HEK293 (cell line): ENCODE measurements around the gene NR2F1-AS1.
A peak's percentile ranks its signal among the peaks of the same experiment; 100 is the strongest.

ENCODE experiments used
- CTCF ChIA-PET: fragments of 350-600 bp; formaldehyde crosslinking; extraction: SDS; loops from one replicate; lab custom pipeline; 2021; ENCODE audit warnings: antibody characterized with exemption; lab: Yijun Ruan, JAX
- POLR2A ChIA-PET: fragments of 300-600 bp; formaldehyde crosslinking; extraction: SDS; loops from one replicate; lab custom pipeline; 2020; ENCODE audit warnings: antibody characterized with exemption, inconsistent platforms; lab: Yijun Ruan, JAX
- H3K27ac ChIP-seq: fragments of 200-500 bp; sonication (Bioruptor generic); 2 replicates; pipeline ENCODE4 v1.5.1; 2014; ENCODE audit warnings: low read depth, low read length, control low read depth, inconsistent platforms; ENCODE audit errors: extremely low read depth
- H3K36me3 ChIP-seq, 2 experiments: fragments of 200-500 bp in 1 of 2; sonication (Bioruptor generic) in 1 of 2; 1 replicate in 1 of 2; 2 replicates in 1 of 2; pipeline ENCODE4 v1.5.1; 2014 to 2017; ENCODE audit warnings: inconsistent platforms in 2 of 2, low read length in 2 of 2; ENCODE audit not compliant: control insufficient read depth in 2 of 2, insufficient read depth in 1 of 2
- H3K4me1 ChIP-seq: fragments of 200-500 bp; sonication (Bioruptor generic); 2 replicates; pipeline ENCODE4 v1.5.1; 2014; ENCODE audit warnings: mild to moderate bottlenecking, low read length, inconsistent platforms; ENCODE audit not compliant: control insufficient read depth, insufficient read depth
- H3K4me3 ChIP-seq: 2 replicates; pipeline ENCODE4 v1.5.1; 2011; ENCODE audit warnings: low read depth, mild to moderate bottlenecking, control low read depth, low read length, moderate library complexity
- H3K9me3 ChIP-seq: fragments of 200-500 bp; sonication (Bioruptor generic); 2 replicates; pipeline ENCODE4 v1.5.1; 2014; ENCODE audit warnings: low read depth, low read length, inconsistent platforms; ENCODE audit not compliant: control insufficient read depth, insufficient read depth
- TRIM28 ChIP-seq: IDR thresholded peaks from 2 replicates; pipeline ENCODE4 v1.6.1; 2011; ENCODE audit warnings: low read length, control low read depth, borderline replicate concordance
- ZIC2 ChIP-seq: fragments of 450-650 bp; formaldehyde crosslinking; IDR thresholded peaks from 2 replicates; pipeline ENCODE4 v1.5.1; 2016; ENCODE audit warnings: missing biosample characterization, missing genetic modification characterization
- ZNF112 ChIP-seq: fragments of 450-650 bp; formaldehyde crosslinking; IDR thresholded peaks from 2 replicates; pipeline ENCODE4 v1.5.0; 2017; ENCODE audit warnings: missing biosample characterization, missing genetic modification characterization
- ZNF248 ChIP-seq: fragments of 450-650 bp; formaldehyde crosslinking; IDR thresholded peaks from 2 replicates; pipeline ENCODE4 v1.5.1; 2017; ENCODE audit warnings: missing biosample characterization, missing genetic modification characterization
- ZNF423 ChIP-seq: fragments of 450-650 bp; formaldehyde crosslinking; IDR thresholded peaks from 2 replicates; pipeline ENCODE4 v1.5.1; 2016; ENCODE audit warnings: missing biosample characterization, missing genetic modification characterization
- ZNF521 ChIP-seq: fragments of 450-650 bp; formaldehyde crosslinking; IDR thresholded peaks from 2 replicates; pipeline ENCODE4 v1.5.1; 2017; ENCODE audit warnings: missing biosample characterization, mild to moderate bottlenecking, missing genetic modification characterization
- ZNF558 ChIP-seq: fragments of 450-650 bp; formaldehyde crosslinking; IDR thresholded peaks from 2 replicates; pipeline ENCODE4 v1.5.1; 2016; ENCODE audit warnings: missing biosample characterization, missing genetic modification characterization
- ZNF596 ChIP-seq: fragments of 450-650 bp; IDR thresholded peaks from 2 replicates; pipeline ENCODE4 v1.5.0; 2018; ENCODE audit warnings: missing biosample characterization, mild to moderate bottlenecking, missing genetic modification characterization, moderate library complexity
- ZNF610 ChIP-seq: fragments of 450-650 bp; formaldehyde crosslinking; IDR thresholded peaks from 2 replicates; pipeline ENCODE4 v1.5.1; 2016; ENCODE audit warnings: missing biosample characterization, missing genetic modification characterization, borderline replicate concordance
- ZNF654 ChIP-seq: fragments of 450-650 bp; formaldehyde crosslinking; IDR thresholded peaks from 2 replicates; pipeline ENCODE4 v1.5.1; 2016; ENCODE audit warnings: low read depth, missing biosample characterization, missing genetic modification characterization
- ZNF660 ChIP-seq: fragments of 450-650 bp; IDR thresholded peaks from 2 replicates; pipeline ENCODE4 v1.5.1; 2018; ENCODE audit warnings: missing biosample characterization, mild to moderate bottlenecking, missing genetic modification characterization
- ZNF664 ChIP-seq: fragments of 450-650 bp; formaldehyde crosslinking; IDR thresholded peaks from 2 replicates; pipeline ENCODE4 v1.5.1; 2016; ENCODE audit warnings: missing biosample characterization, missing genetic modification characterization
- ZNF747 ChIP-seq: fragments of 450-650 bp; formaldehyde crosslinking; IDR thresholded peaks from 2 replicates; pipeline ENCODE4 v1.5.1; 2016; ENCODE audit warnings: missing biosample characterization, missing genetic modification characterization
- ZNF768 ChIP-seq: fragments of 450-650 bp; formaldehyde crosslinking; IDR thresholded peaks from 2 replicates; pipeline ENCODE4 v1.5.1; 2018; ENCODE audit warnings: missing biosample characterization, mild to moderate bottlenecking, missing genetic modification characterization
- ZNF830 ChIP-seq: fragments of 450-650 bp; IDR thresholded peaks from 2 replicates; pipeline ENCODE4 v1.5.0; 2018; ENCODE audit warnings: missing biosample characterization, missing genetic modification characterization, low read depth, mild to moderate bottlenecking, moderate library complexity
- TF ChIP-seq, protein P1 (sequence below): fragments of 450-650 bp; formaldehyde crosslinking; IDR thresholded peaks from 2 replicates; pipeline ENCODE4 v1.5.1; 2016; ENCODE audit warnings: missing biosample characterization, missing genetic modification characterization
- TF ChIP-seq, protein P2 (sequence below): fragments of 450-650 bp; formaldehyde crosslinking; IDR thresholded peaks from 2 replicates; pipeline ENCODE4 v1.5.1; 2016; ENCODE audit warnings: missing biosample characterization, missing genetic modification characterization
- TF ChIP-seq, protein P3 (sequence below): fragments of 450-650 bp; formaldehyde crosslinking; IDR thresholded peaks from 2 replicates; pipeline ENCODE4 v1.5.1; 2017; ENCODE audit warnings: missing biosample characterization, mild to moderate bottlenecking, missing genetic modification characterization, moderate library complexity
- TF ChIP-seq, protein P4 (sequence below): fragments of 450-650 bp; formaldehyde crosslinking; IDR thresholded peaks from 2 replicates; pipeline ENCODE4 v1.5.1; 2016; ENCODE audit warnings: missing biosample characterization, missing genetic modification characterization
- TF ChIP-seq, protein P5 (sequence below): fragments of 450-650 bp; formaldehyde crosslinking; IDR thresholded peaks from 2 replicates; pipeline ENCODE4 v1.5.1; 2016; ENCODE audit warnings: missing biosample characterization, missing genetic modification characterization, borderline replicate concordance

NR2F1-AS1 gene

DNA sequence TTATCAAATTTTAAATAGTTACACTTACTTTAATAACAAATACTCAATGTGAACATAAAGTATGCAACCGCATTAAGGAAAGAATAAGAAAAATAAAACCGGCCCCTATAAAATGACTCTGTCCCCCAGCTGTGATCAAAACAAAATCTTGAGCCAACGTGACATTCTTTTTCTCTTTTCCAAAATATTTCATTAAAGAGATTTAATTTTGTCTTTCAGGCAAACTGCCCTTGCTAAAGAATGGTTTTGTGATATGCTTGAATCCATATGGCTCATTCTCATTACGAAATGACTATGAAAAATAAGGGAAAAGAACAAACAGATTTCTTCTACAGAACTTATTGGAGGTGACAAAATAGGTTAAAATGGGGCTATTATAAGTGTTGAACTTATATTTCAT is 197.0 kb downstream of the NR2F1-AS1 start:
- TF ChIP-seq ZNF521 (tag by site-specific recombination) (no peak), ZNF248 (no peak), ZNF112 (tag by site-specific recombination) (no peak)
- TF ChIP-seq, protein P1, sequence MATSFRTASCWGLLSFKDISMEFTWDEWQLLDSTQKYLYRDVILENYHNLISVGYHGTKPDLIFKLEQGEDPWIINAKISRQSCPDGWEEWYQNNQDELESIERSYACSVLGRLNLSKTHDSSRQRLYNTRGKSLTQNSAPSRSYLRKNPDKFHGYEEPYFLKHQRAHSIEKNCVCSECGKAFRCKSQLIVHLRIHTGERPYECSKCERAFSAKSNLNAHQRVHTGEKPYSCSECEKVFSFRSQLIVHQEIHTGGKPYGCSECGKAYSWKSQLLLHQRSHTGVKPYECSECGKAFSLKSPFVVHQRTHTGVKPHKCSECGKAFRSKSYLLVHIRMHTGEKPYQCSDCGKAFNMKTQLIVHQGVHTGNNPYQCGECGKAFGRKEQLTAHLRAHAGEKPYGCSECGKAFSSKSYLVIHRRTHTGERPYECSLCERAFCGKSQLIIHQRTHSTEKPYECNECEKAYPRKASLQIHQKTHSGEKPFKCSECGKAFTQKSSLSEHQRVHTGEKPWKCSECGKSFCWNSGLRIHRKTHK (tag by site-specific recombination): no peak
- POLR2A ChIA-PET: no interaction called here
- no peaks in the 10 kb centered on the region for H3K36me3 ChIP-seq
- no peak overlapping the region for H3K4me3 ChIP-seq
- peaks cover 5% of the 10 kb centered on the region; the same call in 1 of the 2 replicates for H3K4me1 ChIP-seq
- CTCF ChIA-PET: interaction anchor here (1.0 kb wide), 1 partner anchor 510 kb away, joined by 3 read pairs; no protein-coding TSS in a partner anchor
- H3K27ac ChIP-seq: no peak overlapping the region
- H3K9me3 ChIP-seq: no peaks in the 10 kb centered on the region

DNA sequence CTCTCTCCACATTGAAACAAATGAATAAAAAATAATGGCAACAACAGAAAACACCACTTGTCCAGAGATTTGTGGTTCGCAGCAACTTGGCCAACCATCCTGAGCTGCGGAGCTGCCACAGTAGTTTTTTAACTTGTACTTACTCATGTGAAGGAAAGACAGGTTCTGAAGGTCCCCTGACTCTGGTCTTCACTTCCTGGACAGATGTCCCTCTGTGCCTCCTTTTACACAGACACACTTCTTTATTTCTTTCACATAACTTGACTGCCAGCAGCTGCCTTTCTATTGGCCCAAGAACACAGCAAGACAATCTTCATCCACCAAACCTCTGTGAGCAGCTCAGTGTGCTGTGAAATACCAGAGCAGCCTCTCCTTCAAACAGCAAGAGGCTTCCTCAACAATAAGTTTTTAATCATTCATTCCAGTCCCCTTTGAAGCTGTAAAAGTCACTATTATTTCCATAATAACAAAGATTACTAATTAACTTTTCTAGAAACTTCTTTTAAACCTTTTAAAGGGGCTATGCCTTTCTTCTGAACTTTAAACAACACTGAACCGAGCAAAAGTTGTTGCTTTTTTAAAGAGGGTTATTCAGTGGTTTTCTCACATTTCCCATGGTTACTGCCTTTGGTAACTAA is 198.7 kb downstream of the NR2F1-AS1 start:
- peaks cover 7% of the 10 kb centered on the region; the same call in 1 of the 2 replicates for H3K4me1 ChIP-seq
- H3K27ac ChIP-seq: no peak overlapping the region
- ChIA-PET POLR2A (no interaction called here), CTCF (no interaction called here)
- no peak overlapping the region for H3K4me3 ChIP-seq
- no peak for TF ChIP-seq ZNF558
- no peak for TF ChIP-seq ZNF660 (tag by site-specific recombination)
- TF ChIP-seq, protein P2, sequence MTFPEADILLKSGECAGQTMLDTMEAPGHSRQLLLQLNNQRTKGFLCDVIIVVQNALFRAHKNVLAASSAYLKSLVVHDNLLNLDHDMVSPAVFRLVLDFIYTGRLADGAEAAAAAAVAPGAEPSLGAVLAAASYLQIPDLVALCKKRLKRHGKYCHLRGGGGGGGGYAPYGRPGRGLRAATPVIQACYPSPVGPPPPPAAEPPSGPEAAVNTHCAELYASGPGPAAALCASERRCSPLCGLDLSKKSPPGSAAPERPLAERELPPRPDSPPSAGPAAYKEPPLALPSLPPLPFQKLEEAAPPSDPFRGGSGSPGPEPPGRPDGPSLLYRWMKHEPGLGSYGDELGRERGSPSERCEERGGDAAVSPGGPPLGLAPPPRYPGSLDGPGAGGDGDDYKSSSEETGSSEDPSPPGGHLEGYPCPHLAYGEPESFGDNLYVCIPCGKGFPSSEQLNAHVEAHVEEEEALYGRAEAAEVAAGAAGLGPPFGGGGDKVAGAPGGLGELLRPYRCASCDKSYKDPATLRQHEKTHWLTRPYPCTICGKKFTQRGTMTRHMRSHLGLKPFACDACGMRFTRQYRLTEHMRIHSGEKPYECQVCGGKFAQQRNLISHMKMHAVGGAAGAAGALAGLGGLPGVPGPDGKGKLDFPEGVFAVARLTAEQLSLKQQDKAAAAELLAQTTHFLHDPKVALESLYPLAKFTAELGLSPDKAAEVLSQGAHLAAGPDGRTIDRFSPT (tag by site-specific recombination): no peak
- TF ChIP-seq ZNF610: no peak
- TF ChIP-seq ZNF664: no peak
- no peaks in the 10 kb centered on the region for H3K36me3 ChIP-seq
- H3K9me3 ChIP-seq: no peaks in the 10 kb centered on the region

DNA sequence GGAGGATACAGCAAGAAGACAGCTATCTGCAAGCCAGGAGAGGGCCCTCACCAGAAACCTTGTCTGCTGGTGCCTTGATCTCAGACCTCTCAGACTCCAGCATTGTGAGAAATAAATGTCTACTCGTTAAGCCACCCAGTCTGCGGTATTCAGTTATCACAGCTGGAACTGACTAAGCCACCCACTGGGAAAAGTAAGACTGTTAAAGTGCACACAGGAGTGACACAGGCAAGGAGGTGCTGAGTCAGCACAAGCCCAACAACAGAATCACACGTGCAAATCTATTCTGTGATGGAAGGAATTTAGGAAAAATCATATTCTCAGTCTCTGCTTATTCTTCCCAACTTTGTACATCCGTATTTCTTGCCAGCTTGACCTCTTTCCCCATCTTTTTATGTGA is 200.0 kb downstream of the NR2F1-AS1 start:
- no peak for TF ChIP-seq ZNF747 (tag by site-specific recombination)
- TF ChIP-seq ZIC2 (tag by site-specific recombination): peak; percentile 84
- TF ChIP-seq, protein P3, sequence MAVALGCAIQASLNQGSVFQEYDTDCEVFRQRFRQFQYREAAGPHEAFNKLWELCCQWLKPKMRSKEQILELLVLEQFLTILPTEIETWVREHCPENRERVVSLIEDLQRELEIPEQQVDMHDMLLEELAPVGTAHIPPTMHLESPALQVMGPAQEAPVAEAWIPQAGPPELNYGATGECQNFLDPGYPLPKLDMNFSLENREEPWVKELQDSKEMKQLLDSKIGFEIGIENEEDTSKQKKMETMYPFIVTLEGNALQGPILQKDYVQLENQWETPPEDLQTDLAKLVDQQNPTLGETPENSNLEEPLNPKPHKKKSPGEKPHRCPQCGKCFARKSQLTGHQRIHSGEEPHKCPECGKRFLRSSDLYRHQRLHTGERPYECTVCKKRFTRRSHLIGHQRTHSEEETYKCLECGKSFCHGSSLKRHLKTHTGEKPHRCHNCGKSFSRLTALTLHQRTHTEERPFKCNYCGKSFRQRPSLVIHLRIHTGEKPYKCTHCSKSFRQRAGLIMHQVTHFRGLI (tag by site-specific recombination): peak; percentile 57; the same call in 1 of the 2 replicates
- no peak for TF ChIP-seq ZNF768 (tag by site-specific recombination)
- TF ChIP-seq, protein P4, sequence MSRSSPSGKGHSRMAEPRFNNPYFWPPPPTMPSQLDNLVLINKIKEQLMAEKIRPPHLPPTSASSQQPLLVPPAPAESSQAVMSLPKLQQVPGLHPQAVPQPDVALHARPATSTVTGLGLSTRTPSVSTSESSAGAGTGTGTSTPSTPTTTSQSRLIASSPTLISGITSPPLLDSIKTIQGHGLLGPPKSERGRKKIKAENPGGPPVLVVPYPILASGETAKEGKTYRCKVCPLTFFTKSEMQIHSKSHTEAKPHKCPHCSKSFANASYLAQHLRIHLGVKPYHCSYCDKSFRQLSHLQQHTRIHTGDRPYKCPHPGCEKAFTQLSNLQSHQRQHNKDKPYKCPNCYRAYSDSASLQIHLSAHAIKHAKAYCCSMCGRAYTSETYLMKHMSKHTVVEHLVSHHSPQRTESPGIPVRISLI (tag by site-specific recombination): no peak
- TF ChIP-seq ZNF596 (tag by site-specific recombination): no peak
- TF ChIP-seq ZNF830: no peak
- TF ChIP-seq TRIM28: 0 out of 2 replicates have a peak, but pooled peaks have one; percentile 36
- TF ChIP-seq, protein P5, sequence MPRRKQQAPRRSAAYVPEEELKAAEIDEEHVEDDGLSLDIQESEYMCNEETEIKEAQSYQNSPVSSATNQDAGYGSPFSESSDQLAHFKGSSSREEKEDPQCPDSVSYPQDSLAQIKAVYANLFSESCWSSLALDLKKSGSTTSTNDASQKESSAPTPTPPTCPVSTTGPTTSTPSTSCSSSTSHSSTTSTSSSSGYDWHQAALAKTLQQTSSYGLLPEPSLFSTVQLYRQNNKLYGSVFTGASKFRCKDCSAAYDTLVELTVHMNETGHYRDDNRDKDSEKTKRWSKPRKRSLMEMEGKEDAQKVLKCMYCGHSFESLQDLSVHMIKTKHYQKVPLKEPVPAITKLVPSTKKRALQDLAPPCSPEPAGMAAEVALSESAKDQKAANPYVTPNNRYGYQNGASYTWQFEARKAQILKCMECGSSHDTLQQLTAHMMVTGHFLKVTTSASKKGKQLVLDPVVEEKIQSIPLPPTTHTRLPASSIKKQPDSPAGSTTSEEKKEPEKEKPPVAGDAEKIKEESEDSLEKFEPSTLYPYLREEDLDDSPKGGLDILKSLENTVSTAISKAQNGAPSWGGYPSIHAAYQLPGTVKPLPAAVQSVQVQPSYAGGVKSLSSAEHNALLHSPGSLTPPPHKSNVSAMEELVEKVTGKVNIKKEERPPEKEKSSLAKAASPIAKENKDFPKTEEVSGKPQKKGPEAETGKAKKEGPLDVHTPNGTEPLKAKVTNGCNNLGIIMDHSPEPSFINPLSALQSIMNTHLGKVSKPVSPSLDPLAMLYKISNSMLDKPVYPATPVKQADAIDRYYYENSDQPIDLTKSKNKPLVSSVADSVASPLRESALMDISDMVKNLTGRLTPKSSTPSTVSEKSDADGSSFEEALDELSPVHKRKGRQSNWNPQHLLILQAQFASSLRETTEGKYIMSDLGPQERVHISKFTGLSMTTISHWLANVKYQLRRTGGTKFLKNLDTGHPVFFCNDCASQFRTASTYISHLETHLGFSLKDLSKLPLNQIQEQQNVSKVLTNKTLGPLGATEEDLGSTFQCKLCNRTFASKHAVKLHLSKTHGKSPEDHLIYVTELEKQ: no peak
- TF ChIP-seq ZNF654 (tag by site-specific recombination): no peak
- TF ChIP-seq ZNF423 (tag by site-specific recombination): peak; percentile 60; the same call in 1 of the 2 replicates
- POLR2A ChIA-PET: no interaction called here
- Histone ChIP-seq H3K27ac (no peak overlapping the region), H3K4me3 (no peak overlapping the region), H3K4me1 (peaks cover 7% of the 10 kb centered on the region; the same call in 1 of the 2 replicates), H3K36me3 (no peaks in the 10 kb centered on the region), H3K9me3 (no peaks in the 10 kb centered on the region)
- CTCF ChIA-PET: no interaction called here
